ENCODE measurements around the gene TRIM43. TPM values are rescaled to one million over a fixed set of nuclear protein-coding genes. Genes with fewer than 3 reads are reported as not detected.

TRIM43 gene
- 0.07 to 0.17 TPM (median 0.12 TPM) in 4 of 5 replicates, not detected in the other for total RNA-seq (2022; extraction: Qiagen RNA extraction)

DNA sequence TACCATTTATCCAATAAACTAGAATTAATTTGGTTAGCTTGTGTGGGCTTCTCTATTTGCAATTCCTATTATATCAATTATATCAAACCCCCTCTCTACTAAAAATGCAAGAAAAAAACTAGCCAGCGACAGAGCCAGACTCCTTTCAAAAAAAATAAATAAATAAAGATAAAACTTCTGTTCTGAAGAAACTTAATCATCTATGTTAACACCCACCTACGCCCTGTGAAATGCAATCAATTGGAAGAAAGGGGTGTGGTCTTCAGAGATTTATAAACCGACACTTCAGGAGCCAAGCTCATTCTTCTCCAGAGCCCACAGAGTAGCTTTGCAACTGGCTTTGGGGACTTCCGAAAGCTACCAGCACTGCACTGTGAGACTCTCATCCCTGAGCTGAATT is at the start of gene TRIM43:
TSS of gene TRIM43 (plus strand) at position 301 of the 400 bp plus-strand sequence. CDS start 2,023 bp downstream, outside the sequence.

Other genes starting within 250 kb of the TRIM43 start
- gene FAHD2A, start 189.3 kb upstream of the TRIM43 start, total RNA-seq (2022; extraction: Qiagen RNA extraction), result 25.4 to 30.0 TPM (median 28.9 TPM) in 5 replicates
- 0.07 to 0.15 TPM in 2 of 5 replicates, not detected in the others for gene TRIM43B, start 107.2 kb upstream of the TRIM43 start, total RNA-seq (2022; extraction: Qiagen RNA extraction)